ENCODE measurements around the gene PACS1.

The PACS1 gene

GRCh38 chr11:66282468-66283455 lies 212.7 kb downstream of the PACS1 start:
- in situ Hi-C loops (cut with MboI; ENCODE audit: low sequenced_read_pairs) = no loop called here

- in situ Hi-C loops (cut with MboI; ENCODE audit: low sequenced_read_pairs) = no loop called here
Observed at GRCh38 chr11:66283461-66284105, 213.5 kb downstream of the PACS1 start.

GRCh38 chr11:66284526-66285078 lies 214.5 kb downstream of the PACS1 start:
- in situ Hi-C loops (cut with MboI; ENCODE audit: low sequenced_read_pairs) = no loop called here

- in situ Hi-C loops (cut with MboI; ENCODE audit: low sequenced_read_pairs) = no loop called here
Observed at GRCh38 chr11:66285250-66285947, 215.3 kb downstream of the PACS1 start.

GRCh38 chr11:66286699-66287098 lies 216.6 kb downstream of the PACS1 start:
- in situ Hi-C loops (cut with MboI; ENCODE audit: low sequenced_read_pairs) = no loop called here

GRCh38 chr11:66287211-66287888 lies 217.3 kb downstream of the PACS1 start:
- in situ Hi-C loops (cut with MboI; ENCODE audit: low sequenced_read_pairs) = no loop called here

- in situ Hi-C loops (cut with MboI; ENCODE audit: low sequenced_read_pairs) = no loop called here
Observed at GRCh38 chr11:66287889-66288670, 218.0 kb downstream of the PACS1 start.

GRCh38 chr11:66288671-66289547 lies 218.8 kb downstream of the PACS1 start, which contains the start of gene YIF1A:
TSS of gene YIF1A (minus strand) at chr11:66289143. CDS start at chr11:66288985, 158 bp downstream.
- in situ Hi-C loops (cut with MboI; ENCODE audit: low sequenced_read_pairs) = no loop called here

- in situ Hi-C loops (cut with MboI; ENCODE audit: low sequenced_read_pairs) = no loop called here
Observed at GRCh38 chr11:66289548-66290329, 219.7 kb downstream of the PACS1 start.

GRCh38 chr11:66290330-66290621 lies 220.2 kb downstream of the PACS1 start:
- in situ Hi-C loops (cut with MboI; ENCODE audit: low sequenced_read_pairs) = no loop called here

GRCh38 chr11:66291303-66291705 lies 221.2 kb downstream of the PACS1 start:
- in situ Hi-C loops (cut with MboI; ENCODE audit: low sequenced_read_pairs) = no loop called here

- in situ Hi-C loops (cut with MboI; ENCODE audit: low sequenced_read_pairs) = no loop called here
Observed at GRCh38 chr11:66291706-66292542, 221.9 kb downstream of the PACS1 start, which contains the start of gene TMEM151A. TSS of gene TMEM151A (plus strand) at chr11:66291894. CDS start at chr11:66292014, 120 bp downstream.

GRCh38 chr11:66292543-66293332 lies 222.7 kb downstream of the PACS1 start:
- in situ Hi-C loops (cut with MboI; ENCODE audit: low sequenced_read_pairs) = no loop called here

GRCh38 chr11:66293352-66293751 lies 223.3 kb downstream of the PACS1 start:
- in situ Hi-C loops (cut with MboI; ENCODE audit: low sequenced_read_pairs) = no loop called here

GRCh38 chr11:66293777-66294625 lies 223.9 kb downstream of the PACS1 start:
- in situ Hi-C loops (cut with MboI; ENCODE audit: low sequenced_read_pairs) = no loop called here
